GM19397 (cell line): ENCODE data around the gene POU2F1.

Experiments
- ATAC-seq: cut with Tn5 transposase; IDR thresholded peaks from one replicate; pipeline ENCODE4 v1.9.1; 2021; ENCODE audit warnings: mild to moderate bottlenecking, moderate library complexity; ENCODE audit not compliant: unreplicated experiment

POU2F1 gene

DNA sequence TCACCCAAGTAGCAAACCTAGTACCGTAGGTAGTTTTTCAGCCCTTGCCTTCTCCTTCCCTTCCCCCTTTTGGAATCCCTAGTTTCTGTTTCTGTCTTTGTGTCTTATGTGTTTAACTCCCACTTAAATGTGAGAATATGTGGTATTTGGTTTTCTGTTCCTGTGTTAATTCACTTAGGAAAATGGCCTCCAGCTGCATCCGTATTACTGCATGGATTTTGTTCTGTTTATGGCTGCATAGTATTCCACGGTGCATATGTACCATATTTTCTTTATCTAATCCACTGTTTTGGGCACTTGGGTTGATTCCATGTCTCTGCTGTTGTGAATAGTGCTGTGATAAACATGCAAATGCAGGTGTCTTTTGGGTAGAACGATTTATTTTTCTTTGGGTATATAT lies 138.6 kb downstream of the POU2F1 start:
- no peak for ATAC-seq

DNA sequence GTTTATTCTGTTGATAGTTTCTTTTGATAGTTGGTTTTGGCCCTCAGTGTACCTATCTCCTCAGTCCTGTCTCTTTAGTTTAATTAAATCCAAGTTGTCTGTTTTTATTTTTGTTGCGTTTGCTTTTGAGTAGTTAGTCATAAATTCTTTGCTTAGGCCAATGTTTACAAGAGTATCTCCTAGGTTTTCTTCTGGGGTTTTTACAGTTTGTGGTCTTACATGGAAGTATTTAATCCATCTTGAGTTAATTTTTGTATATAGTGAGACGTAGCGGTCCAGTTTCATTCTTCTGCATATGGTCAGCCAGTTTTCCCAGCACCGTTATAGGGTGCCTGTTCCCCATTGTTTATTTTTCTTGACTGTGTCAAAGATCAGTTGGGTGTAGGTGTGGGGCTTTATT lies 139.4 kb downstream of the POU2F1 start:
- no peak for ATAC-seq

DNA sequence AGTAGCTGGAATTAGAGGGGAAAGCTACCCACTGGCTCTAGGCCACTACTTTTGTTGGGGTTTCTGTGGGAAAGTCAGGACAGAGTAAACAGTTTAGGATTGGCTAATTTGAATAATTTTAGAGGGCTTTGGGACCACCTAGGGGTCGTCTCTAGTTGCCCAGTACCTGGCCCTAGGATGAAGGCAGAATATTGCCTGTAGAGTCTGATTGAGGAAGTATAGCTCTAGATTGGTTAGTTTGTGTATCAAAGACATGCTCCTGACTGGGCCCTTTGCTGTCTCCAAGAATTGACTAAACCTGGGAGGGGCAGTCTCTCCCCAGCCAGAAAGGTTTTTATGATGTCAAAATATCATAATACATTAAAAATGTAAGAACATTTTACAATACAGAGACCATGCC lies 142.0 kb downstream of the POU2F1 start:
- ATAC-seq = no peak

DNA sequence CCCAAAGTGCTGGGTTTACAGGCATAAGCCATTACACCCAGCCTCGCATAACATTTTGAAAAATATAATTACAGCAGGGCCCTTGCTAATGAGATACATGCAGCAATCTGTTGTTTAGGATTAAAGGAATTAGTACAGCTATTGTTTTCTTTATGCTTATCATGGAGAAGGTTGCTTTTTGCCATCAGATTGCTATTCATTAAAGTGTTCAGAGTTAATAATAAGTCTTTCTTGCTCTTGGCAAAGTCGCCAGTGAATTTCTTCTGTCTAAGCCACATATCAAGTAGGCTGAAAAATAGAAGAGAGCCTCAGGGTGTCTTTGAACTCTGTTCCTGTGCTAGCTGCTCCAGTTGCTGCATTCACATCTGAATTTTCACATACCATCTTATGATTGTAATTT lies 144.1 kb downstream of the POU2F1 start:
- no peak for ATAC-seq

DNA sequence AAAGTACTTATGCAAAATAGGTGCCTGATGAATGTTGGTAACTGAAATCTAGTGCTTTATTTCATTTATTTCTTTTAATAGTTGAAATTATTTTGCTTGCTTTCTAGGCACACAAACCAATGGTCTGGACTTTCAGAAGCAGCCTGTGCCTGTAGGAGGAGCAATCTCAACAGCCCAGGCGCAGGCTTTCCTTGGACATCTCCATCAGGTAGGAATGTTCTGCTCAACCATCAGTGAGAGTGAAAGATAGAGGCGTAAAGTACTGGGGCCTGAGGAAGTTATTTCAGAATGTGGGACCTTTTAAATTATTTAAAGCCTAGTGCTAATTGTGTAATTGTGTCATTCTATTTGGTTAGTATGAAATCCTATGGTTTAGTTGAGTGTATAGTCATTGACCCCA lies 144.7 kb downstream of the POU2F1 start:
- no peak for ATAC-seq

DNA sequence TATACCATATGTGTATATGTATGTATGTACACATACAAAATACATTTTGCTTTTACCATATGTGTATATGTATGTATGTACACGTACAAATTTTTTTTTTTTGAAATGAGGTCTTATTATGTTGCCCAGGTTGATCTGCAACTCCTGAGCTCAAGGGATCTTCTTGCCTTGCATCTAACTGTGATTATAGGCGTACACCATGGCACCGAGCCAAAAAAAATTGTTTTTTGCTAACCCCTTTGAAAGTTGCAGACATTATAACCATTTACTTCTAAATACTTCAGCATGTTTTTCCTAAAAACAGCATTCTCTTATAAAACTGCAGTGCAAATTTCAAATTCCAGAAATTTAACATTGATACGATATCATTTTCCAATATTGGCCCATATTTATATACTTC lies 147.0 kb downstream of the POU2F1 start:
- no peak for ATAC-seq

DNA sequence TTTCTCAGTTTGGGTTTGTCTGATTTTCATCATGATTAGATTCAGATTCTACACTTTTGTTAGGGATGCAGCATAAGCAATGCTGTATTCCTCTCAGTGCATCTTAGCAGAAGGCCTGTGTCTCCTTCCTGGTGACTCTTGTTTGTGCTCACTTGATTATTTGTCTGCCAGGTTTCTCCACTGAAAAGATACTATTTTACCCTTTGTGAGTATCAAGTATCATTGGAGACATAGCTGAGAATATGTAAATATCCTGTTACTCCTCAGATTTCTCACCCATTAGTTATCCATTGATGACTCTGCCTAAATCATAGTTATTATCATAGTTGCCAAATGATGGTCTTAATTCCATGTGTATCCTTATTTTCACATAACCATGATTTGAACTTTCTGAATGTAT lies 148.5 kb downstream of the POU2F1 start:
- ATAC-seq = no peak

DNA sequence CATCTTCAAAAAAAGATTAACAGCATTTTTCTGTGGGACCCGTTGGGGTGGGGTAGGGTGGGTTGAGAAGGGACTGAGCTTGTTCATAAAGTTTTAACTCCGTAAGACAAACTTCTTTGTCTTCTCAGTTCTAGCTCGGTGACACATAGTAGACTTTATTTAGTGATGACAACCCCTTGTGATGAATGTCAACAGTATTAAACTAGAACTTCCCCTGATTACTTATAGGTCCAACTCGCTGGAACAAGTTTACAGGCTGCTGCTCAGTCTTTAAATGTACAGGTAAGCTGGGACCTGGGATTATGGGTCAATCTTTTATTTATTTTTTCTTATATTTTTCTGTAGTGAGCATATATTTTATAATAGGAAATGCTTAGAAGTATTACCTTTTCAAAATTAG lies 149.2 kb downstream of the POU2F1 start:
- no peak for ATAC-seq

DNA sequence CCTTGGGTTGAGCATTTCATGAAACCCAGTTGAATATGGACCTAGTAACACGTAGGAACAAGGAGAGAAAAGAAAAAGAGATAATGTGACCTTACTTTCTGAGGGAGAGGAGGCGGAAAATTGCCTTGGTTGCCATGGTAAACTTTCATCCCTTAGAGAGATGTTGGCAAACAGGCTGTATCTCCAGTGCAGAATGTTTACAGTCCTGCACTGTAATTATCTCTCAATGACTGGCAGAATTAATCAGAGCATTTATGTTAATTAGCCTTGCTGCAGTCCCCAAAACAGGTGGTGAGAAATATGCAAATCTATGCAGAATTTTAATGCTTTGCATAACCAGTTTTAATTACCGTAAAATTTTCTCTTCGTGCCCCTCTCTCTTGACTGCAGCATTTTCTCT lies 150.3 kb downstream of the POU2F1 start:
- no peak for ATAC-seq

DNA sequence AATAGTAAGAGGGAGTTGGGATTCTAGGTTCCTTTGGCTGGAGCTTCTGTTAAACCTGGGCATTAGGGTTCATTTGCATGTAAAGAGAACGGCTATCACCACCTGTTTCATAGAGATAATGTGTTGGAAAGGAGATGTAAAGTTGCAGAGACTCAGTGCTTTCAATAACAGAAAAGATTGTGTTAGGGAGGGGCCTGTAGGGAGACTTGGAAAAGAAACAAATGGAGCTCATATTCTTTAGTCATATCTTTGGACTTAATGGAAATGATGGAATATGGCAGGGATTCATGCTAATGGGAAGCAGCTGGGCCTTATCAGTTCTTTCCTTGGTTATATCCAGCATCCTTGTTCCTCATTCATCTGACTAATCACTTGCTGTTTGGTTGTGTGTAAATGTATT lies 152.7 kb downstream of the POU2F1 start:
- no peak for ATAC-seq

DNA sequence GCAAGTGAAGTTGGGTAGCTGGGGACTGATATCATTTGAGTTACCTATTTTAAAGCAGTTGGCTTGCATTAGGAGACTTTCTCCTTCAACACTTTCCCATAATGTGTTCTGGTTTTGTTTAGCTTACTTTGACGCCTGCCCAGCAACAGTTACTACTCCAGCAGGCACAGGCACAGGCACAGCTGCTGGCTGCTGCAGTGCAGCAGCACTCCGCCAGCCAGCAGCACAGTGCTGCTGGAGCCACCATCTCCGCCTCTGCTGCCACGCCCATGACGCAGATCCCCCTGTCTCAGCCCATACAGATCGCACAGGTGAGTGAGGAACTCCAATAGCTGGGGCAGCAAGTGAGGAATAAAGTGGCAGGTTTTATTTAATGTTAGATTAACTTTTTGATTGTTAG lies 153.3 kb downstream of the POU2F1 start:
- ATAC-seq = no peak

DNA sequence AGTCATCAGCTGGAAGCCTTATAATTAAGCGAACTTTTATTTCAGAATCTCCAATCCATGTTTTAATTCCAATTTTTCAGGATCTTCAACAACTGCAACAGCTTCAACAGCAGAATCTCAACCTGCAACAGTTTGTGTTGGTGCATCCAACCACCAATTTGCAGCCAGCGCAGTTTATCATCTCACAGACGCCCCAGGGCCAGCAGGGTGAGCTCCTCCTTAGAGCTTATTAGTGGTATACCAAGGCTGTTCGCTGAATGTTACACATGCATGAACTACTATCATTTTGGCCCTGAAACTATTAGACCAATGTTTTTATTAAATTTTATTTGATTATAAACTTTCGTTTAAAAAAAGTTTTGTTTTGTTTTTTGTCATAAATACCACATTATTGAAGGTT lies 155.3 kb downstream of the POU2F1 start:
- ATAC-seq = no peak

DNA sequence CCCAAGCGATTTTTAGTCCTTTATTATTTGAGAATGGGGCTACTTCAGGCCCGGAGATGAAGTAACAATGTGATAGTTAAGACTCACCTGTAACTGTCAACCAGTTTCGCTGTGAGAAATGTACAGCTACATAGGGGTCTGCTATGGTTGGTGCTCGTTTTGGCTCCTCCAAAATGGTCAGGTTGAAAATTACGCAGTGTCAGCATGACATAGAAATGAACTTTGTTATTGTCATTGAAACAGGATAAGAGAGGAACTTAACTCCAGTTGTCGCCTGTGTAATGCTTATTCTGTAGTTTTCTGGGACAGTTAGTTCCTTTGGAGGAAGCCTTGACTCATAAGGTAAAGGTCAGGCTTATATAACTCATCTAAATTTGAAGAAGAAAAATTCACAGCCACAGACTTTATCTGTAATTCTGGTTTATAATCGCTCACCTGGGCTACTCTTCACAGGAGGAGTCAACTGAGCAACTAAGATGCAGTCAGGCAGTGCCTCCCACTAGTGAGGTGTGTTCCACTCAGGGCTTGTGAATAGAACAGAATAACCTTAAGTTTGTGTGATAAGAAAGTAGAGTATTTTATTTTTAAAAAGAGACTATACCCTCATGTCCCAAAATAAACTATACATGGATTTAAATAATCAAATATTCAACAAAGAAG lies 166.7 kb downstream of the POU2F1 start:
- ATAC-seq = no peak

DNA sequence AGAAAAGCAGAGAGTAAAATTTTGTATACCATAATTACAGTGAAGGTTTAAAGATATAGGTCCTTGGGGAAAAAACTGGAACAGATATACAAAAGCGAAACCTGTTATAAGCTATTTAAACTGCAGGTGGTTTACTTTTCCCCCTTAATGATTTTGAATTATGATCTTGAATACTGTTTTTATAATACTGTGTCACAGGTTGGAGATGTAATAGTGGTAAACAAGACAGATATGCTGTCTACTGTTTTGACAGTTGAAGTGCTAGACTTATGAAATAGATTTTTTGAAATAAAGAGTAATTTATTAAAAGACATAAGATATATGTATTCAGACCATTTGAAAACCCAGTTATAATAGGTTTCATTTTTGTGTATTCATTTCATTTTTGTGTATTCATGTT lies 168.3 kb downstream of the POU2F1 start:
- no peak for ATAC-seq

DNA sequence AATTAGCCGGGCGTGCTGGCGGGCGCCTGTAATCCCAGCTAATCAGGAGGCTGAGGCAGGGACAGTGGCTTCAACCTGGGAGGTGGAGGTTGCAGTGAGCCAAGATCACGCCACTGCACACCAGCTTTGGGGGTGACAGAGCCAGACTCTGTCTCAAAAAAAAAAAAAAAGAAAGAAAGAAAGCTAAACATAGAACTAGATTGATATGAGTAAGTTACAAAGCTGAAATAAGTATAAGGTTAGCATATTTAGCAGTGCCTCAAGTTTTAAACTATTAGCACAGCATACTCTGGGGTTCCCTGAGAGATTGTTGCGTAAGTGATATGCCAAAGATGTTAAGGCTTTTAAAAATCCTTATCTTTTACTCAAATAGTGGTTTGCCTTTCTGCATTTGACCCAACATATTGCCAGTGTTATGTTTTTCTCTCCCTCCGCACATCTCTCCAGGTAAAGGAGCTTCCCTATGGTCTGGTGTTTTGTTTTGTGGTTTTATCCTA lies 171.6 kb downstream of the POU2F1 start:
- ATAC-seq = no peak

DNA sequence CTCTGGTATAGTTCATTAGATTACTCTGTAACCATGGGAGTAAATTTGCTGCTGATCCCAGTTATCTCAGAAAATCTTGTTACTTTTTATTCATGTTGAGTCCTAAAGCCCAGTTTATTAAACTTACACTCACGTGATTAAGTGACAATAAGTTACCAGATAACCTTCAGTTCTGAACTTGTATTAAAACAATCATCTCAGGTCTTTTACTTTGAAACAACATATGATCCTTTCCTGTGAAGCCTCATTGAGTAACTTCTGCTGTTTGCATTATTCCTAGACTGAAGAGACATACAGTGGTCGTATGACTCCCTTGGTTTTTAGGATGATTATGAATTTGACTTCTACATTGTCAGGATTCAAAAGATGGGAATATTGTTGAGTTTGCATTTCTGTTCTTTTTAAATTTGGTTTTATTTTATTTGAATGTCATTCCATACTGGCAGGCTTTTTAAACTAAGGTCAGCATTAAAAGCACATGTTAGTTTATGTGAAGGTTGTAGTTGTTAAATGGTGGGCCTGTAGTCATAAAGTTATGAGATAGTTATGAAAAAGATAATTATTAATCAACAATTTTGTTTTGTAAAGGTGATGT lies 179.8 kb downstream of the POU2F1 start:
- no peak for ATAC-seq

DNA sequence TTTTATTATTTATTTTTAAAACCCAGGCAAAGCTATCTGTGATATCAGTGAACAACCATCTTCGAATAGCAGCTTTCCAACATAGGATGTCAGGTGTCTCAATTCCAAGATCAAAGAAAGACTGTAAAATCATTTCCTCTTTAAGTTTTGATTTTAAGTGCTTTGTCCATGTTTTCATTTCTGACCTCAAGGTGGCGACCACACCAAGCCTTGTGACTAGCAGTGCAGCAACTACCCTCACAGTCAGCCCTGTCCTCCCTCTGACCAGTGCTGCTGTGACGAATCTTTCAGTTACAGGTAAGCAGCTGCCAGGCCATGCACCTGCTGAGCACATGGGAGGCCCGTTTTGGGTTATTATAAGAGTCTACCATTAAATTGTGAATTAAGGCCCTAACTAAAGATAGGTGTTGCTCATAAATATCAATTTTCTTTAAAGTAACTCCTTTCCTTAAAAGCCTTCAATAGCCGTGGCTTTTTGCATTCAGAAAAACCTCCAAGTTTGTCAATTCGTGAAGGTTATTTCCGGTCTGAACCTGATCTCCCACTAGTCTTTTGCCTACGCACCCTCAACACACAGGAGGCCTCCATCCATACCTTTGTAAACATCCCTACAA lies 180.7 kb downstream of the POU2F1 start:
- ATAC-seq = no peak

DNA sequence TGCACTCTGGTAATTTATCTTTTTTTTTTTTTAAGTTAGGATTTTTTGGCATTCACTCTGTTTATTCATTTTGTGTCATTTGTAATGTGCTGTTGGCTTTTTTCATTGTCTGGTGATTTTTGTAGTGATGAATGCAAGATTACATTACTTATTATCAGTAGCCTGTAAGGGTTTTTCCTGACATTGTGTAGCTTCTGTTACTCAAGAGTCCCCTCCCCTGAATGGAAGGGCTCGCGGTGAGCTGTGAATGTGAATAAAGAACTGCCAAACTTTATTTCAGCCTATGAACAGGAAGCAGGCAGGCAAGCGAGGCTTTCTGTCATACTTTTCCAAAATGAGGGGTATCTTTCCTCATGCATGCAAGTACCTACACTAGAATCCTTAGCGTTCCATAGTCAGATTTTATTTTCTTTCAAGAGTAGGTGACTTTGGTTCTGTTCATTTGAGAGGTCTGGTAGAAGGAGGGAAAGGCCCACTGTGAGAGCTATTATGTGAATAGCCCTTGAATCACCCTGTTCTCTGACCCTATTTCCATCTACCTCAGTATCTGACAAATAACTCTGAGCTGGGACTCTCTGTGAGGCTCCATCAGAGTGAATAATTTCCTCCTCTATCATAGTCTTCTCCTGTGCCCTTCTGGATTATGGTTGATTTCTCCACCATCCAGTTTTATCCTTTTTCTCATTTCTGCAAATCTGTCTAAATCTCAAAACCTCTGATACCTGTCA lies 183.6 kb downstream of the POU2F1 start:
- no peak for ATAC-seq

DNA sequence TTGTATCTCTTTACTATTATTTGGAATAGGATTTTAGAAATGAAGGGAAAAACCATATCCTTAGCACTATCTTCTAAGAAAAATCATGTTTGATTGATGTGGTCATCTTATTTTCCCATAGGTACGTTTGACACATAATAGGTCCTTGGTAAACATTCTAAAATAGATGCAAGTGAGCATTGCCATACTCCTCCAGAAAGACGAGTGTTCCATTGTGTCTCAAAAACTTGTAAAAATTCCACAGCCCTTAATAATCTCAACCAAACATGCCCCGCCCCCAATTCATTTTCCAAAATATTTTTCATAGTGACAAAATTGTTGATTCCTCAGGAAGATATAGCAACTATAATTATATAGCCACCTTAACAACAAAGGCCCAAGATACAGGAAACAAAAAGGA lies 184.2 kb downstream of the POU2F1 start:
- ATAC-seq = no peak

DNA sequence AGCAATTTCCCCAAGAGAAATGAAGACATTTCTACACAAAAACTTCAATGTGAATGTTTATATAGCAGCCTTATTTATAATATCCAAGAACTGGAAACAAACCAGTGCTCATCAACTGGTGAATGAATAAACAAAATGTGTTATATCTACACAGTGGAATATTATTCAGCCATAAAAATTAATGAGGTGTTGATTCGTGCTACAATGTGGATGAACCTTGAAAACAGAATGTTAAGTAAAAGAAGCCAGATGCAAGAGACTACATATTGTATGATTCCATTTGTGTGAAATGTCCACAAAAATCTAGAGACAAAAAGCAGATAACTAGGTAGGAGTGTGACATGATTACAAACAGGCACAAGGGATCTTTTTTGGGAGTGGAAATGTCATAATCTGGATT lies 187.7 kb downstream of the POU2F1 start:
- ATAC-seq = no peak

DNA sequence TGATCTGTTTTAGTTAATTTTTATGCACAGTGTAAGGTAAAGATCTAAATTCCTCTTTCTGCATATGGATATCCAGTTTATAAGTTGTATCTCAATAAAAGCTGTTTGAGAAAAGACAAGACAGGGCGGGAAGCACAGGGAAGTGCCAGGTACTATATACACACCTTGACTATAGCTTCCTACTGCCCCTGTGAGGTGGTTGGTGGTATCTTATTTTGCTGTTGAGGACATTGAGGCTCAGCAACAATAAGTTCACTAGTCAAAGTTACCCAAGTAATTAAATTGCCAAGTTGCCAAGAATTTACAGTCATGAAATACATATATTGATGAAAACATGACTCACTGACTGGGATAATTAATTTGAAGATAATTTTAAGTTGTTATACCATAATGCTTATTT lies 188.5 kb downstream of the POU2F1 start:
- no peak for ATAC-seq

DNA sequence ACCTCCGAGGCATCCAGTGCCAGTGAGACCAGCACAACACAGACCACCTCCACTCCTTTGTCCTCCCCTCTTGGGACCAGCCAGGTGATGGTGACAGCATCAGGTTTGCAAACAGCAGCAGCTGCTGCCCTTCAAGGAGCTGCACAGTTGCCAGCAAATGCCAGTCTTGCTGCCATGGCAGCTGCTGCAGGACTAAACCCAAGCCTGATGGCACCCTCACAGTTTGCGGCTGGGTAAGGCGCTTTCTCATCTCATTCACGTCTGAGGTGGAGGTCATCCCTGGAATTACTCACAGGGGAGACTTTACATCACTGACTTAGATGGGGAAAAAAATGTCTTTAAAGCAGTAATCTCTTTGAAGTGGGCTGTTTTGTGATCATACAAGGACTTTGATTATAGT lies 191.4 kb downstream of the POU2F1 start:
- ATAC-seq = no peak
